HG02970 (cell line): ENCODE data around the gene CNIH1.
A peak's percentile ranks its signal among the peaks of the same experiment; 100 is the strongest.

ENCODE experiments used
- ATAC-seq: cut with Tn5 transposase; IDR thresholded peaks from one replicate; pipeline ENCODE4 v1.9.1; 2021; ENCODE audit warnings: mild to moderate bottlenecking, moderate library complexity, moderate number of reproducible peaks; ENCODE audit not compliant: unreplicated experiment, low FRiP score

CNIH1 gene

GRCh38 chr14:54440873-54441868 is at the start of gene CNIH1:
CNIH1 (minus strand) TSS chr14:54441374; CDS start chr14:54441327, 47 bp downstream.
- ATAC-seq: peak; percentile 89

GRCh38 chr14:54490445-54491175 is 49.4 kb upstream of the CNIH1 start:
- no peak for ATAC-seq

- ATAC-seq: no peak
Measured at GRCh38 chr14:54489731-54490444, 48.7 kb upstream of the CNIH1 start.

GRCh38 chr14:54489318-54489683 is 48.1 kb upstream of the CNIH1 start:
- no peak for ATAC-seq

- peak; percentile 89 for ATAC-seq
Measured at GRCh38 chr14:54488646-54489317, 47.6 kb upstream of the CNIH1 start, which contains the start of gene GMFB. GMFB (minus strand) TSS chr14:54488980; CDS start chr14:54488927, 53 bp downstream.

GRCh38 chr14:54488318-54488645 is 47.1 kb upstream of the CNIH1 start:
- ATAC-seq: no peak

- ATAC-seq: no peak
Measured at GRCh38 chr14:54487771-54488170, 46.6 kb upstream of the CNIH1 start.

GRCh38 chr14:54486685-54487084 is 45.5 kb upstream of the CNIH1 start:
- no peak for ATAC-seq

- ATAC-seq: no peak
Measured at GRCh38 chr14:54483846-54484245, 42.7 kb upstream of the CNIH1 start.

- ATAC-seq: no peak
Measured at GRCh38 chr14:54483073-54483745, 42.0 kb upstream of the CNIH1 start.

GRCh38 chr14:54481695-54482094 is 40.5 kb upstream of the CNIH1 start:
- ATAC-seq: no peak

- no peak for ATAC-seq
Measured at GRCh38 chr14:54480830-54481562, 39.8 kb upstream of the CNIH1 start.

GRCh38 chr14:54478636-54479215 is 37.6 kb upstream of the CNIH1 start:
- ATAC-seq: no peak

GRCh38 chr14:54475911-54476310 is 34.7 kb upstream of the CNIH1 start:
- no peak for ATAC-seq

GRCh38 chr14:54475187-54475899 is 34.2 kb upstream of the CNIH1 start:
- ATAC-seq: no peak

- ATAC-seq: no peak
Measured at GRCh38 chr14:54474232-54474793, 33.1 kb upstream of the CNIH1 start.

- no peak for ATAC-seq
Measured at GRCh38 chr14:54472315-54472714, 31.1 kb upstream of the CNIH1 start.

GRCh38 chr14:54471641-54472040 is 30.5 kb upstream of the CNIH1 start:
- no peak for ATAC-seq
